ENCODE data around the gene PIGW. TPM values are rescaled to one million over a fixed set of nuclear protein-coding genes. Genes with fewer than 3 reads are reported as not detected.

The PIGW gene
- total RNA-seq, 1 donor from 2014 or later = 3.2 TPM

GRCh38 chr17:36503456-36504155, 31.2 kb upstream of the PIGW start:
- Histone ChIP-seq H3K4me3 (no peak overlapping the region), H3K4me1 (no peaks in the 10 kb centered on the region), H3K27ac (no peak overlapping the region), H3K9me3 (no peaks in the 10 kb centered on the region), H3K36me3 (peaks cover 0 to 47% of the 10 kb centered on the region in 2 donors), H3K27me3 (no peaks in the 10 kb centered on the region)
- intact Hi-C loops (cut with DNase I) = no loop called here
- DNase-seq (ENCODE audit: extremely low spot score in 2 of 2) = no peak
- TF ChIP-seq CTCF (IDR thresholded peaks at IDR 0.05) (no peak), POLR2A (IDR thresholded peaks at IDR 0.05) (no peak), POLR2AphosphoS5 (IDR thresholded peaks at IDR 0.05; ENCODE audit: insufficient read depth in 1 of 2, low read depth in 1 of 2) (no peak)

- TF ChIP-seq POLR2A (IDR thresholded peaks at IDR 0.05) (no peak), CTCF (IDR thresholded peaks at IDR 0.05) (no peak), POLR2AphosphoS5 (IDR thresholded peaks at IDR 0.05; ENCODE audit: insufficient read depth in 1 of 2, low read depth in 1 of 2) (no peak)
- no peaks in the 10 kb centered on the region for H3K9me3 ChIP-seq
- intact Hi-C loops (cut with DNase I) = no loop called here
- no peak overlapping the region for H3K4me3 ChIP-seq
- DNase-seq (ENCODE audit: extremely low spot score in 2 of 2) = no peak
- H3K4me1 ChIP-seq = no peaks in the 10 kb centered on the region
- peaks cover 0 to 47% of the 10 kb centered on the region in 2 donors for H3K36me3 ChIP-seq
- H3K27ac ChIP-seq = no peak overlapping the region
- no peaks in the 10 kb centered on the region for H3K27me3 ChIP-seq
Observed at GRCh38 chr17:36504156-36504545, 30.6 kb upstream of the PIGW start.

GRCh38 chr17:36505171-36505570, 29.6 kb upstream of the PIGW start:
- Histone ChIP-seq H3K4me3 (no peak overlapping the region), H3K36me3 (peaks cover 0 to 47% of the 10 kb centered on the region in 2 donors), H3K4me1 (no peaks in the 10 kb centered on the region), H3K27ac (no peak overlapping the region), H3K9me3 (no peaks in the 10 kb centered on the region), H3K27me3 (no peaks in the 10 kb centered on the region)
- TF ChIP-seq POLR2AphosphoS5 (IDR thresholded peaks at IDR 0.05; ENCODE audit: insufficient read depth in 1 of 2, low read depth in 1 of 2) (no peak), CTCF (IDR thresholded peaks at IDR 0.05) (no peak), POLR2A (IDR thresholded peaks at IDR 0.05) (no peak)
- no peak for DNase-seq (ENCODE audit: extremely low spot score in 2 of 2)
- intact Hi-C loops (cut with DNase I) = no loop called here

- TF ChIP-seq CTCF (IDR thresholded peaks at IDR 0.05) = no peak
- no peak for TF ChIP-seq POLR2A (IDR thresholded peaks at IDR 0.05)
- TF ChIP-seq POLR2AphosphoS5 (IDR thresholded peaks at IDR 0.05; ENCODE audit: insufficient read depth in 1 of 2, low read depth in 1 of 2) = no peak
- peaks cover 0 to 40% of the 10 kb centered on the region in 2 donors for H3K36me3 ChIP-seq
Observed at GRCh38 chr17:36506249-36506826, 28.4 kb upstream of the PIGW start.

GRCh38 chr17:36506831-36507230, 28.0 kb upstream of the PIGW start:
- Histone ChIP-seq H3K27me3 (no peaks in the 10 kb centered on the region), H3K4me3 (no peak overlapping the region), H3K9me3 (no peaks in the 10 kb centered on the region), H3K27ac (no peak overlapping the region), H3K36me3 (peaks cover 0 to 40% of the 10 kb centered on the region in 2 donors), H3K4me1 (no peaks in the 10 kb centered on the region)
- intact Hi-C loops (cut with DNase I) = no loop called here
- no peak for DNase-seq (ENCODE audit: extremely low spot score in 2 of 2)
- TF ChIP-seq POLR2A (IDR thresholded peaks at IDR 0.05) = no peak
- TF ChIP-seq CTCF (IDR thresholded peaks at IDR 0.05) = no peak
- no peak for TF ChIP-seq POLR2AphosphoS5 (IDR thresholded peaks at IDR 0.05; ENCODE audit: insufficient read depth in 1 of 2, low read depth in 1 of 2)

More at GRCh38 chr17:36506249-36506826, 28.4 kb upstream of the PIGW start:
- Histone ChIP-seq H3K27ac (no peak overlapping the region), H3K4me3 (no peak overlapping the region), H3K27me3 (no peaks in the 10 kb centered on the region), H3K4me1 (no peaks in the 10 kb centered on the region), H3K9me3 (no peaks in the 10 kb centered on the region)
- DNase-seq (ENCODE audit: extremely low spot score in 2 of 2) = no peak
- intact Hi-C loops (cut with DNase I) = no loop called here
